ENCODE measurements around the gene ERF. TPM values are rescaled to one million over a fixed set of nuclear protein-coding genes. Genes with fewer than 3 reads are reported as not detected.

ERF gene
- total and polyA plus RNA-seq, 4 donors: 24.2 to 53.6 (median 43.0) TPM

- DNase-seq (peak; percentile 79 to 87 (median 80)), ATAC-seq (ENCODE audit: insufficient read depth, low FRiP score) (peak; percentile 10)
- peaks cover 12 to 38% (median 19%) of the 10 kb centered on the region in 5 donors for H3K4me1 ChIP-seq (ENCODE audit: control insufficient read depth in 5 of 5, insufficient read depth in 5 of 5, low read length in 5 of 5)
These were observed 1.5 kb downstream of the ERF start for GRCh38 chr19:42253245-42254088.

GRCh38 chr19:42252365-42253244, 2.3 kb downstream of the ERF start:
- peak; percentile 76 to 85 (median 79) for DNase-seq
- no peak for TF ChIP-seq CTCF (IDR thresholded peaks at IDR 0.05; ENCODE audit: control extremely low read depth, extremely low read depth)

More at GRCh38 chr19:42253245-42254088, 1.5 kb downstream of the ERF start:
- H3K9ac ChIP-seq (ENCODE audit: insufficient read depth in 1 of 2, low read length in 2 of 2): peak overlapping the region; percentile 67 to 82
- H3K27ac ChIP-seq (ENCODE audit: low read depth in 1 of 2, low read length in 1 of 2): peak overlapping the region; percentile 98 to 99
- TF ChIP-seq CTCF (IDR thresholded peaks at IDR 0.05; ENCODE audit: control extremely low read depth, extremely low read depth): no peak
- H3K27me3 ChIP-seq (ENCODE audit: control insufficient read depth in 3 of 3, insufficient read depth in 3 of 3, low read length in 2 of 3): no peaks in the 10 kb centered on the region
- H3K4me3 ChIP-seq: peak overlapping the region; percentile 73
- WGBS, 2 donors: 1% methylated on average over 42 to 69 of the region's 71 CpGs
- peaks cover 5 to 17% (median 11%) of the 10 kb centered on the region in 4 donors for H3K36me3 ChIP-seq (ENCODE audit: control insufficient read depth in 4 of 4, insufficient read depth in 4 of 4, low read length in 4 of 4)
- H3K9me3 ChIP-seq (ENCODE audit: control insufficient read depth in 4 of 4, insufficient read depth in 3 of 4, low read length in 3 of 4): no peaks in the 10 kb centered on the region

GRCh38 chr19:42251572-42252358, 3.2 kb downstream of the ERF start:
- peak overlapping the region; percentile 25 to 68 for H3K9ac ChIP-seq (ENCODE audit: insufficient read depth in 1 of 2, low read length in 2 of 2)
- peaks cover 7 to 19% (median 13%) of the 10 kb centered on the region in 4 donors for H3K36me3 ChIP-seq (ENCODE audit: control insufficient read depth in 4 of 4, insufficient read depth in 4 of 4, low read length in 4 of 4)
- TF ChIP-seq CTCF (IDR thresholded peaks at IDR 0.05; ENCODE audit: control extremely low read depth, extremely low read depth): no peak
- no peak overlapping the region for H3K4me3 ChIP-seq
- DNase-seq (no peak), ATAC-seq (ENCODE audit: insufficient read depth, low FRiP score) (no peak)
- peak overlapping the region; percentile 58 to 89 for H3K27ac ChIP-seq (ENCODE audit: low read depth in 1 of 2, low read length in 1 of 2)
- H3K9me3 ChIP-seq (ENCODE audit: control insufficient read depth in 4 of 4, insufficient read depth in 3 of 4, low read length in 3 of 4): no peaks in the 10 kb centered on the region
- H3K4me1 ChIP-seq (ENCODE audit: control insufficient read depth in 5 of 5, insufficient read depth in 5 of 5, low read length in 5 of 5): peaks cover 12 to 37% (median 19%) of the 10 kb centered on the region in 5 donors
- H3K27me3 ChIP-seq (ENCODE audit: control insufficient read depth in 3 of 3, insufficient read depth in 3 of 3, low read length in 2 of 3): no peaks in the 10 kb centered on the region
- WGBS, 2 donors: 71% methylated on average over 4 of the region's 4 CpGs

More at GRCh38 chr19:42252365-42253244, 2.3 kb downstream of the ERF start:
- Histone ChIP-seq H3K36me3 (ENCODE audit: control insufficient read depth in 4 of 4, insufficient read depth in 4 of 4, low read length in 4 of 4) (peaks cover 5 to 19% (median 11%) of the 10 kb centered on the region in 4 donors), H3K4me1 (ENCODE audit: control insufficient read depth in 5 of 5, insufficient read depth in 5 of 5, low read length in 5 of 5) (peaks cover 12 to 38% (median 19%) of the 10 kb centered on the region in 5 donors), H3K27ac (ENCODE audit: low read depth in 1 of 2, low read length in 1 of 2) (peak overlapping the region; percentile 83 to 89), H3K4me3 (peak overlapping the region; percentile 66), H3K9ac (ENCODE audit: insufficient read depth in 1 of 2, low read length in 2 of 2) (peak overlapping the region; percentile 67 to 82), H3K27me3 (ENCODE audit: control insufficient read depth in 3 of 3, insufficient read depth in 3 of 3, low read length in 2 of 3) (no peaks in the 10 kb centered on the region), H3K9me3 (ENCODE audit: control insufficient read depth in 4 of 4, insufficient read depth in 3 of 4, low read length in 3 of 4) (no peaks in the 10 kb centered on the region)
- ATAC-seq (ENCODE audit: insufficient read depth, low FRiP score): no peak
- WGBS, 2 donors: 6 to 7% methylated on average over 25 to 27 of the region's 27 CpGs
